ENCODE measurements around the gene TRIM50.

TRIM50 gene

DNA sequence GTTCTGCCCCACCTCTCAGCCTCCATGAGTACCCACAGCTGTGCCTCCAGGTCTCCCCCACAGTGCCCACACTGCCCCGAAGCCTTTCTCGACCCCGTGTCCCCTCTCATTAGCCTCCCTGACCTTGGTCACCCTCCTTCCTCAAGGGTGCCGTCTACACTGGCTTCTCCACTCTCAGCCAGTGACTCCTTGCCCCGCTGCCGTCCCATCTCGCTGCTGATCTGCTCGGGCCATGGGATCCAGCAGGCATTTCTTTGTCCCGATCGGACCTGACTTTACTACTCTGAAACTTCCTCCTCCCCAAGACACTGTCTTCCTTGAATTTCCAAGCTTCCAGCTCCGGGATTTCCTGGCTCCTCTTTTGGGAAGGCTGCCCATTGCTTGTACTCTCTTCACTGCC is 31.4 kb upstream of the TRIM50 start:
- Histone ChIP-seq H3K27me3 (ENCODE audit: insufficient read depth, low read length, poor library complexity) (no peaks in the 10 kb centered on the region), H3K4me1 (ENCODE audit: insufficient read depth, low read length) (no peaks in the 10 kb centered on the region), H3K4me3 (ENCODE audit: low read depth in 1 of 2, low read length in 2 of 2) (no peak overlapping the region), H3K79me2 (ENCODE audit: insufficient read depth, low read length) (no peaks in the 10 kb centered on the region), H2AFZ (ENCODE audit: low read depth, low read length) (no peak overlapping the region), H3K36me3 (ENCODE audit: insufficient read depth, low read length) (no peaks in the 10 kb centered on the region), H3K9me3 (ENCODE audit: insufficient read depth, low read length, severe bottlenecking) (no peaks in the 10 kb centered on the region), H4K20me1 (ENCODE audit: insufficient read depth, low read length) (no peaks in the 10 kb centered on the region), H3K27ac (ENCODE audit: low read length) (no peak overlapping the region), H3K4me2 (ENCODE audit: insufficient read depth, low read length) (no peak overlapping the region), H3K9ac (ENCODE audit: low read depth, low read length) (no peak overlapping the region)
- DNase-seq (no peak), ATAC-seq (ENCODE audit: insufficient read depth, low read depth) (no peak)
- TF ChIP-seq, protein P1, sequence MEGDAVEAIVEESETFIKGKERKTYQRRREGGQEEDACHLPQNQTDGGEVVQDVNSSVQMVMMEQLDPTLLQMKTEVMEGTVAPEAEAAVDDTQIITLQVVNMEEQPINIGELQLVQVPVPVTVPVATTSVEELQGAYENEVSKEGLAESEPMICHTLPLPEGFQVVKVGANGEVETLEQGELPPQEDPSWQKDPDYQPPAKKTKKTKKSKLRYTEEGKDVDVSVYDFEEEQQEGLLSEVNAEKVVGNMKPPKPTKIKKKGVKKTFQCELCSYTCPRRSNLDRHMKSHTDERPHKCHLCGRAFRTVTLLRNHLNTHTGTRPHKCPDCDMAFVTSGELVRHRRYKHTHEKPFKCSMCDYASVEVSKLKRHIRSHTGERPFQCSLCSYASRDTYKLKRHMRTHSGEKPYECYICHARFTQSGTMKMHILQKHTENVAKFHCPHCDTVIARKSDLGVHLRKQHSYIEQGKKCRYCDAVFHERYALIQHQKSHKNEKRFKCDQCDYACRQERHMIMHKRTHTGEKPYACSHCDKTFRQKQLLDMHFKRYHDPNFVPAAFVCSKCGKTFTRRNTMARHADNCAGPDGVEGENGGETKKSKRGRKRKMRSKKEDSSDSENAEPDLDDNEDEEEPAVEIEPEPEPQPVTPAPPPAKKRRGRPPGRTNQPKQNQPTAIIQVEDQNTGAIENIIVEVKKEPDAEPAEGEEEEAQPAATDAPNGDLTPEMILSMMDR (IDR thresholded peaks at IDR 0.05; ENCODE audit: borderline replicate concordance, extremely low read depth, low read length, poor library complexity, severe bottlenecking): no peak
- no peak for TF ChIP-seq EZH2 (IDR thresholded peaks at IDR 0.05; ENCODE audit: borderline replicate concordance, low read depth, low read length, severe bottlenecking)

DNA sequence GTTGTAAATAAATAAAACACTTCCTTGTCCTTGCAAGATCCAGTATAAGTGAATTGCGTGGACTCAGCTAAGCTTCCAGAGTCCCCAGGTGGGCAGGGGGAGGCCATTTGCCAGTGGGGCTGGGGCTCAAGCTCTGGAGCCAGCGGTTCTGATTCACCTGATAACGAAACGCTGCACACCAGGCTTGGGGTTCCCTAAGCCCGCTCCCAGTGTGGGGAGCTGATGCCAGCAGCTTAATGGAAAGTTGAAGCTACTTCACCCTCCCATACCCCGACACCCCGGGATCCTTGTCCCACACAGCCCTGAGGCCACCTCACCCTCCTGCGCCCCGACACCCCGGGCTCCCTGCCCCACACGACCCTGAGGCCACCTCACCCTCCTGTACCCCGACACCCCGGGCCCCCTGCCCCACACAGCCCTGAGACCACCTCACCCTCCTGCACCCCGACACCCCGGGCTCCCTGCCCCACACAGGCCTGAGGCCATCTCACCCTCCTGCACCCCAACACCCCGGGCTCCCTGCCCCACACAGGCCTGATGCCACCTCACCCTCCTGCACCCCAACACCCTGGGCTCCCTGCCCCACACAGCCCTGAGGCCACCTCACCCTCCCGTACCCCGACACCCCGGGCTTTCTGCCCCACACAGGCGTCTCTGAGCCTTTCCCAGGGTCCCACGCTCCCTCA is 30.9 kb upstream of the TRIM50 start:
- Histone ChIP-seq H3K79me2 (ENCODE audit: insufficient read depth, low read length) (no peaks in the 10 kb centered on the region), H3K9me3 (ENCODE audit: insufficient read depth, low read length, severe bottlenecking) (no peaks in the 10 kb centered on the region), H3K27me3 (ENCODE audit: insufficient read depth, low read length, poor library complexity) (no peaks in the 10 kb centered on the region), H3K4me3 (ENCODE audit: low read depth in 1 of 2, low read length in 2 of 2) (no peak overlapping the region), H3K36me3 (ENCODE audit: insufficient read depth, low read length) (no peaks in the 10 kb centered on the region), H4K20me1 (ENCODE audit: insufficient read depth, low read length) (no peaks in the 10 kb centered on the region), H3K4me1 (ENCODE audit: insufficient read depth, low read length) (no peaks in the 10 kb centered on the region), H3K4me2 (ENCODE audit: insufficient read depth, low read length) (no peak overlapping the region), H2AFZ (ENCODE audit: low read depth, low read length) (no peak overlapping the region), H3K9ac (ENCODE audit: low read depth, low read length) (no peak overlapping the region), H3K27ac (ENCODE audit: low read length) (no peak overlapping the region)
- no peak for ATAC-seq (ENCODE audit: insufficient read depth, low read depth)
- DNase-seq: no peak
- TF ChIP-seq, protein P1 (IDR thresholded peaks at IDR 0.05; ENCODE audit: borderline replicate concordance, extremely low read depth, low read length, poor library complexity, severe bottlenecking): no peak
- TF ChIP-seq EZH2 (IDR thresholded peaks at IDR 0.05; ENCODE audit: borderline replicate concordance, low read depth, low read length, severe bottlenecking): no peak

DNA sequence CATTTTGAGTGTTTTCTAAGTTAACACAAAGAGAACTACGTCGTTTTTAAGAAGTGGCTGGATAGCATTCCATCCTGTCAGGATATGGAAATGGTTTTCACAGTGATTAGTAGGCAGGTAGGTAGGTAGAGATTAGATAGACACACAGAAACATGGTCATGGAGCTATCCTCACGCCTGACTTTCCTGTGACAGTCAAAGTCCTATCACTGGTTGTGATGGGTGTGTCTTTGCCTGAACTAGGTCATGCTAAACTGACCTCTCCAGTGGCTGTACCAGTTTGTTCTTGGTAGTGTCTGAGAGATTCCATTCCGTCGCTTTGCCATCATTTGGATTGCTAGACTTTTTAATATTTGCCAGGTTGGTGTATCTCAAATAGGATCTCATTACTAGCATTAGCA is 28.3 kb upstream of the TRIM50 start:
- H3K79me2 ChIP-seq (ENCODE audit: insufficient read depth, low read length): no peaks in the 10 kb centered on the region
- no peaks in the 10 kb centered on the region for H3K27me3 ChIP-seq (ENCODE audit: insufficient read depth, low read length, poor library complexity)
- H2AFZ ChIP-seq (ENCODE audit: low read depth, low read length): no peak overlapping the region
- H4K20me1 ChIP-seq (ENCODE audit: insufficient read depth, low read length): no peaks in the 10 kb centered on the region
- no peaks in the 10 kb centered on the region for H3K36me3 ChIP-seq (ENCODE audit: insufficient read depth, low read length)
- H3K4me1 ChIP-seq (ENCODE audit: insufficient read depth, low read length): no peaks in the 10 kb centered on the region
- TF ChIP-seq EZH2 (IDR thresholded peaks at IDR 0.05; ENCODE audit: borderline replicate concordance, low read depth, low read length, severe bottlenecking): no peak
- TF ChIP-seq, protein P1 (IDR thresholded peaks at IDR 0.05; ENCODE audit: borderline replicate concordance, extremely low read depth, low read length, poor library complexity, severe bottlenecking): no peak
- no peak overlapping the region for H3K4me3 ChIP-seq (ENCODE audit: low read depth in 1 of 2, low read length in 2 of 2)
- H3K27ac ChIP-seq (ENCODE audit: low read length): no peak overlapping the region
- DNase-seq (no peak), ATAC-seq (ENCODE audit: insufficient read depth, low read depth) (no peak)
- H3K9ac ChIP-seq (ENCODE audit: low read depth, low read length): no peak overlapping the region
- H3K4me2 ChIP-seq (ENCODE audit: insufficient read depth, low read length): no peak overlapping the region
- H3K9me3 ChIP-seq (ENCODE audit: insufficient read depth, low read length, severe bottlenecking): no peaks in the 10 kb centered on the region

Measured in DND-41 (cell line).